HepG2 (cell line): ENCODE measurements around the gene TBCCD1. TPM values are rescaled to one million over a fixed set of nuclear protein-coding genes. Genes with fewer than 3 reads are reported as not detected.

Experiments
- CCAR2 ChIP-seq: fragments of 200-400 bp; formaldehyde crosslinking; optimal IDR thresholded peaks from 2 replicates; pipeline ENCODE3; 2018; ENCODE audit warnings: low read depth, mild to moderate bottlenecking, low read length, moderate library complexity
- HNF4G ChIP-seq, 2 experiments: sonication (generic) in 1 of 2; formaldehyde crosslinking in 1 of 2; IDR thresholded peaks; 2 replicates each; pipeline versions ENCODE4 v1.4.0 to v1.6.1; 2011 to 2020; ENCODE audit warnings: borderline replicate concordance in 2 of 2, low read depth in 2 of 2, mild to moderate bottlenecking in 2 of 2, low read length in 1 of 2, missing genetic modification reagents in 1 of 2, moderate library complexity in 1 of 2
- IRF2 ChIP-seq: IDR thresholded peaks from 2 replicates; pipeline ENCODE4 v1.6.1; 2018; ENCODE audit warnings: missing genetic modification reagents, missing compliant biosample characterization
- MAZ ChIP-seq, 2 experiments: sonication (generic) in 1 of 2; formaldehyde crosslinking in 1 of 2; IDR thresholded peaks; 2 replicates each; pipeline versions ENCODE4 v1.5.0 to v1.6.1; 2012 to 2020; ENCODE audit warnings: low read depth in 2 of 2, mild to moderate bottlenecking in 2 of 2, borderline replicate concordance in 1 of 2, improper control_type of control experiment in 1 of 2, low read length in 1 of 2, missing genetic modification reagents in 1 of 2, moderate library complexity in 1 of 2
- MEF2D ChIP-seq: sonication (generic); formaldehyde crosslinking; IDR thresholded peaks from 2 replicates; pipeline ENCODE4 v1.5.1; 2020; ENCODE audit warnings: mild to moderate bottlenecking, missing genetic modification reagents
- NFIC ChIP-seq: IDR thresholded peaks from 2 replicates; pipeline ENCODE4 v1.6.1; 2012; ENCODE audit warnings: mild to moderate bottlenecking, low read length, inconsistent platforms
- NR2F2 ChIP-seq: IDR thresholded peaks from 2 replicates; pipeline ENCODE4 v1.6.1; 2012; ENCODE audit warnings: low read depth, inconsistent platforms, borderline replicate concordance
- NR2F6 ChIP-seq, 2 experiments: IDR thresholded peaks; 2 replicates each; pipeline ENCODE4 v1.6.1; 2016; ENCODE audit warnings: antibody characterized with exemption in 1 of 2, mild to moderate bottlenecking in 1 of 2
- POLR2A ChIP-seq, 2 experiments: IDR thresholded peaks; 2 replicates each; pipeline ENCODE4 v1.6.1; 2011; ENCODE audit warnings: low read depth in 2 of 2, low read length in 2 of 2, mild to moderate bottlenecking in 1 of 2, moderate library complexity in 1 of 2; ENCODE audit not compliant: insufficient read depth in 1 of 2
- PRDM10 ChIP-seq: sonication (generic); formaldehyde crosslinking; IDR thresholded peaks from 2 replicates; pipeline ENCODE4 v1.4.0; 2020; ENCODE audit warnings: low read depth, missing genetic modification reagents
- TFAP4 ChIP-seq: sonication (generic); IDR thresholded peaks from 2 replicates; pipeline ENCODE4 v1.6.1; 2016; ENCODE audit warnings: low read depth, borderline replicate concordance
- THAP11 ChIP-seq: IDR thresholded peaks from 2 replicates; pipeline ENCODE4 v1.6.1; 2016; ENCODE audit warnings: missing biosample characterization, missing genetic modification reagents
- YEATS4 ChIP-seq: sonication (generic); formaldehyde crosslinking; IDR thresholded peaks from 2 replicates; pipeline ENCODE4 v1.4.0; 2020; ENCODE audit warnings: missing genetic modification reagents, borderline replicate concordance
- ZGPAT ChIP-seq: IDR thresholded peaks from 2 replicates; pipeline ENCODE4 v1.6.1; 2016; ENCODE audit warnings: mild to moderate bottlenecking
- ZNF143 ChIP-seq: sonication (generic); formaldehyde crosslinking; IDR thresholded peaks from 2 replicates; pipeline ENCODE4 v1.4.0; 2020; ENCODE audit warnings: missing genetic modification reagents
- ZNF33A ChIP-seq: sonication (generic); formaldehyde crosslinking; IDR thresholded peaks from 2 replicates; pipeline ENCODE4 v1.5.1; 2020; ENCODE audit warnings: missing genetic modification reagents, mild to moderate bottlenecking, moderate library complexity, borderline replicate concordance
- ZNF460 ChIP-seq: sonication (generic); formaldehyde crosslinking; IDR thresholded peaks from 2 replicates; pipeline ENCODE4 v1.5.1; 2020; ENCODE audit warnings: missing genetic modification reagents, mild to moderate bottlenecking, borderline replicate concordance
- ZNF543 ChIP-seq: sonication (generic); formaldehyde crosslinking; IDR thresholded peaks from 2 replicates; pipeline ENCODE4 v1.4.0; 2020; ENCODE audit warnings: mild to moderate bottlenecking, missing genetic modification reagents
- ZNF674 ChIP-seq: sonication (generic); formaldehyde crosslinking; IDR thresholded peaks from 2 replicates; pipeline ENCODE4 v1.5.0; 2020; ENCODE audit warnings: low read depth, mild to moderate bottlenecking, missing genetic modification reagents
- ZNF784 ChIP-seq: sonication (generic); formaldehyde crosslinking; IDR thresholded peaks from 2 replicates; pipeline ENCODE4 v1.5.1; 2020; ENCODE audit warnings: missing genetic modification reagents, mild to moderate bottlenecking, borderline replicate concordance
- polyA plus RNA-seq, 8 experiments: library from polyadenylated mRNA; depleted of rRNA in 3 of 8; stranded (reverse) in 7 of 8; unstranded in 1 of 8; fragments of >200 nt; fragmentation: Illumina TruSeq in 4 of 8; extraction: Trizol in 4 of 8; gene quantifications; 2 replicates each; pipeline versions ENCODE4 v1.2.1 to v1.2.3, GENCODE V29; 2011 to 2016; ENCODE audit warnings: low read depth in 4 of 8, missing spikeins in 1 of 8, mixed read lengths in 1 of 8; ENCODE audit not compliant: insufficient read depth in 1 of 8
- total RNA-seq, 5 experiments: library from RNA; depleted of rRNA; stranded (reverse); fragments of >200 nt; fragmentation: Illumina TruSeq; extraction: Trizol; gene quantifications; 2 replicates each; pipeline ENCODE4 v1.2.3, GENCODE V29; 2016; ENCODE audit warnings: low read depth in 1 of 5

TBCCD1 gene
- total and polyA plus RNA-seq, 2 of the 13 experiments (the other 11 are each of a cell fraction or from before 2014, with no cell fraction given): 13.6 to 16.2 TPM

- TF ChIP-seq PRDM10 (0 out of 2 replicates have a peak, but pooled peaks have one; percentile 39), NR2F6 (IDR thresholded peaks at IDR 0.05) (peak; percentile 57; the same call in 1 of the 2 replicates), NR2F6 (CRISPR knock-in tag; IDR thresholded peaks at IDR 0.05) (peak; percentile 72; the same call in 1 of the 2 replicates), CCAR2 (no peak), POLR2A (IDR thresholded peaks at IDR 0.05; ENCODE audit: insufficient read depth in 1 of 2, low read depth in 2 of 2, low read length in 2 of 2) (peak in 1 of 2 experiments; percentile 50; a peak in 2 of 4 replicates), IRF2 (CRISPR knock-in tag) (peak; percentile 68; the same call in 1 of the 2 replicates), HNF4G (IDR thresholded peaks at IDR 0.05; ENCODE audit: borderline replicate concordance, low read depth, low read length) (peak; percentile 45; the same call in 1 of the 2 replicates), HNF4G (CRISPR knock-in tag; IDR thresholded peaks at IDR 0.05; ENCODE audit: borderline replicate concordance, low read depth) (no peak), NR2F2 (peak; percentile 79; the same call in 1 of the 2 replicates), ZNF784 (0 out of 2 replicates have a peak, but pooled peaks have one; percentile 62), ZNF674 (CRISPR knock-in tag) (no peak), YEATS4 (peak; percentile 42; the same call in 1 of the 2 replicates), MEF2D (CRISPR knock-in tag) (peak; percentile 81), ZGPAT (CRISPR knock-in tag) (peak; percentile 80), NFIC (peak; percentile 96), TFAP4 (peak; percentile 89), ZNF33A (CRISPR knock-in tag) (0 out of 2 replicates have a peak, but pooled peaks have one; percentile 80), THAP11 (CRISPR knock-in tag) (peak; percentile 65), ZNF460 (CRISPR knock-in tag) (no peak), MAZ (IDR thresholded peaks at IDR 0.05; ENCODE audit: borderline replicate concordance, low read depth, low read length) (no peak), MAZ (CRISPR knock-in tag; IDR thresholded peaks at IDR 0.05; ENCODE audit: low read depth) (0 out of 2 replicates have a peak, but pooled peaks have one; percentile 8), ZNF143 (no peak), ZNF543 (CRISPR knock-in tag) (no peak)
Measured at GRCh38 chr3:186605561-186606545, 38.7 kb upstream of the TBCCD1 start (continued).
